Activated naive CD8-positive, alpha-beta T cell treated with anti-CD3 and anti-CD28 coated beads, Interleukin-2, amount 50 U/mL, for 24 hours (primary cell): ENCODE data around the gene ZMIZ1.
A peak's percentile ranks its signal among the peaks of the same experiment; 100 is the strongest.

ENCODE experiments used
- ATAC-seq: fragments of 150-1000 bp; cut with Tn5 transposase; one replicate; pipeline ENCODE4 v1.10.0; 2021
- DNase-seq: peaks from one replicate; pipeline ENCODE4 v3.0.0; 2021
- H3K27ac Mint-ChIP-seq: one replicate; pipeline ENCODE4 v1.8.0; 2021; ENCODE audit warnings: mild to moderate bottlenecking, mixed read lengths
- H3K27me3 Mint-ChIP-seq: one replicate; pipeline ENCODE4 v1.8.0; 2021; ENCODE audit warnings: mixed read lengths
- H3K36me3 Mint-ChIP-seq: one replicate; pipeline ENCODE4 v1.8.0; 2021; ENCODE audit warnings: low read depth, mixed read lengths
- H3K4me1 Mint-ChIP-seq: one replicate; pipeline ENCODE4 v1.8.0; 2021; ENCODE audit warnings: mixed read lengths
- H3K4me3 Mint-ChIP-seq: one replicate; pipeline ENCODE4 v1.8.0; 2021; ENCODE audit warnings: mild to moderate bottlenecking, moderate library complexity, mixed read lengths
- H3K9me3 Mint-ChIP-seq: one replicate; pipeline ENCODE4 v1.8.0; 2021; ENCODE audit warnings: mixed read lengths

Gene ZMIZ1

GRCh38 chr10:79140085-79140793 is 71.5 kb downstream of the ZMIZ1 start:
- Mint-ChIP-seq H3K4me3 (no peak overlapping the region), H3K27ac (no peak overlapping the region), H3K9me3 (no peaks in the 10 kb centered on the region), H3K4me1 (peaks cover 61% of the 10 kb centered on the region), H3K36me3 (peaks cover 3% of the 10 kb centered on the region), H3K27me3 (no peaks in the 10 kb centered on the region)
- ATAC-seq (no peak), DNase-seq (no peak)

GRCh38 chr10:79140855-79141254 is 72.1 kb downstream of the ZMIZ1 start:
- Mint-ChIP-seq H3K4me1 (peaks cover 63% of the 10 kb centered on the region), H3K36me3 (peaks cover 3% of the 10 kb centered on the region), H3K9me3 (no peaks in the 10 kb centered on the region), H3K4me3 (no peak overlapping the region), H3K27ac (no peak overlapping the region), H3K27me3 (no peaks in the 10 kb centered on the region)
- ATAC-seq (no peak), DNase-seq (no peak)

- Mint-ChIP-seq H3K27me3 (no peaks in the 10 kb centered on the region), H3K27ac (no peak overlapping the region), H3K4me1 (peaks cover 64% of the 10 kb centered on the region), H3K9me3 (no peaks in the 10 kb centered on the region), H3K36me3 (peaks cover 3% of the 10 kb centered on the region), H3K4me3 (no peak overlapping the region)
- DNase-seq: no peak
- no peak for ATAC-seq
These were observed 73.3 kb downstream of the ZMIZ1 start for GRCh38 chr10:79142064-79142491.

- Mint-ChIP-seq H3K9me3 (no peaks in the 10 kb centered on the region), H3K4me3 (no peak overlapping the region), H3K36me3 (peaks cover 3% of the 10 kb centered on the region), H3K27me3 (no peaks in the 10 kb centered on the region), H3K4me1 (peaks cover 65% of the 10 kb centered on the region), H3K27ac (no peak overlapping the region)
- no peak for ATAC-seq
- no peak for DNase-seq
These were observed 74.0 kb downstream of the ZMIZ1 start for GRCh38 chr10:79142522-79143309.

GRCh38 chr10:79143879-79144278 is 75.1 kb downstream of the ZMIZ1 start:
- Mint-ChIP-seq H3K27ac (no peak overlapping the region), H3K4me1 (peaks cover 61% of the 10 kb centered on the region), H3K27me3 (no peaks in the 10 kb centered on the region), H3K4me3 (no peak overlapping the region), H3K36me3 (peaks cover 3% of the 10 kb centered on the region), H3K9me3 (no peaks in the 10 kb centered on the region)
- DNase-seq: no peak
- ATAC-seq: no peak

GRCh38 chr10:79144351-79145173 is 75.8 kb downstream of the ZMIZ1 start:
- H3K4me1 Mint-ChIP-seq: peaks cover 61% of the 10 kb centered on the region
- no peak overlapping the region for H3K4me3 Mint-ChIP-seq

GRCh38 chr10:79145174-79145483 is 76.4 kb downstream of the ZMIZ1 start:
- Mint-ChIP-seq H3K9me3 (no peaks in the 10 kb centered on the region), H3K27me3 (no peaks in the 10 kb centered on the region), H3K4me1 (peaks cover 64% of the 10 kb centered on the region), H3K4me3 (no peak overlapping the region), H3K36me3 (peaks cover 3% of the 10 kb centered on the region), H3K27ac (peak overlapping the region; percentile 33)
- no peak for DNase-seq
- no peak for ATAC-seq

More at GRCh38 chr10:79144351-79145173, 75.8 kb downstream of the ZMIZ1 start:
- ATAC-seq (no peak), DNase-seq (no peak)
- H3K36me3 Mint-ChIP-seq: peaks cover 3% of the 10 kb centered on the region
- no peaks in the 10 kb centered on the region for H3K27me3 Mint-ChIP-seq
- H3K9me3 Mint-ChIP-seq: no peaks in the 10 kb centered on the region
- peak overlapping the region; percentile 33 for H3K27ac Mint-ChIP-seq

- ATAC-seq (no peak), DNase-seq (no peak)
- Mint-ChIP-seq H3K4me3 (no peak overlapping the region), H3K27me3 (no peaks in the 10 kb centered on the region), H3K27ac (peak overlapping the region; percentile 62), H3K9me3 (no peaks in the 10 kb centered on the region), H3K36me3 (no peaks in the 10 kb centered on the region), H3K4me1 (peaks cover 69% of the 10 kb centered on the region)
These were observed 77.0 kb downstream of the ZMIZ1 start for GRCh38 chr10:79145517-79146470.

- Mint-ChIP-seq H3K4me1 (peaks cover 69% of the 10 kb centered on the region), H3K27ac (peak overlapping the region; percentile 62), H3K27me3 (no peaks in the 10 kb centered on the region), H3K9me3 (no peaks in the 10 kb centered on the region), H3K36me3 (no peaks in the 10 kb centered on the region), H3K4me3 (no peak overlapping the region)
- DNase-seq (no peak), ATAC-seq (no peak)
These were observed 77.9 kb downstream of the ZMIZ1 start for GRCh38 chr10:79146611-79147130.

GRCh38 chr10:79147306-79147705 is 78.5 kb downstream of the ZMIZ1 start:
- Mint-ChIP-seq H3K4me3 (no peak overlapping the region), H3K9me3 (no peaks in the 10 kb centered on the region), H3K27ac (peak overlapping the region; percentile 59), H3K4me1 (peaks cover 64% of the 10 kb centered on the region), H3K27me3 (no peaks in the 10 kb centered on the region), H3K36me3 (no peaks in the 10 kb centered on the region)
- ATAC-seq: no peak
- no peak for DNase-seq

GRCh38 chr10:79147796-79148451 is 79.2 kb downstream of the ZMIZ1 start:
- no peak for ATAC-seq
- no peaks in the 10 kb centered on the region for H3K27me3 Mint-ChIP-seq
- DNase-seq: no peak
- H3K9me3 Mint-ChIP-seq: no peaks in the 10 kb centered on the region
- H3K4me1 Mint-ChIP-seq: peaks cover 61% of the 10 kb centered on the region
- no peak overlapping the region for H3K4me3 Mint-ChIP-seq
- peak overlapping the region; percentile 59 for H3K27ac Mint-ChIP-seq
- H3K36me3 Mint-ChIP-seq: no peaks in the 10 kb centered on the region

- H3K4me3 Mint-ChIP-seq: no peak overlapping the region
- DNase-seq (no peak), ATAC-seq (no peak)
- peak overlapping the region; percentile 37 for H3K27ac Mint-ChIP-seq
- H3K4me1 Mint-ChIP-seq: peaks cover 59% of the 10 kb centered on the region
- no peaks in the 10 kb centered on the region for H3K9me3 Mint-ChIP-seq
- no peaks in the 10 kb centered on the region for H3K36me3 Mint-ChIP-seq
- H3K27me3 Mint-ChIP-seq: no peaks in the 10 kb centered on the region
These were observed 79.9 kb downstream of the ZMIZ1 start for GRCh38 chr10:79148452-79149344.

GRCh38 chr10:79149345-79149661 is 80.5 kb downstream of the ZMIZ1 start:
- DNase-seq (no peak), ATAC-seq (no peak)
- H3K27me3 Mint-ChIP-seq: no peaks in the 10 kb centered on the region
- no peaks in the 10 kb centered on the region for H3K36me3 Mint-ChIP-seq
- no peaks in the 10 kb centered on the region for H3K9me3 Mint-ChIP-seq
- no peak overlapping the region for H3K27ac Mint-ChIP-seq
- peaks cover 56% of the 10 kb centered on the region for H3K4me1 Mint-ChIP-seq
- no peak overlapping the region for H3K4me3 Mint-ChIP-seq
